ENCODE results near the gene BRIP1. TPM values are rescaled to one million over a fixed set of nuclear protein-coding genes. Genes with fewer than 3 reads are reported as not detected.

Gene BRIP1
- total and polyA plus RNA-seq, 9 of the 15 experiments (the other 6 are each of a cell fraction or from before 2014, with no cell fraction given) = 2.4 to 17.5 (median 11.2) TPM

DNA sequence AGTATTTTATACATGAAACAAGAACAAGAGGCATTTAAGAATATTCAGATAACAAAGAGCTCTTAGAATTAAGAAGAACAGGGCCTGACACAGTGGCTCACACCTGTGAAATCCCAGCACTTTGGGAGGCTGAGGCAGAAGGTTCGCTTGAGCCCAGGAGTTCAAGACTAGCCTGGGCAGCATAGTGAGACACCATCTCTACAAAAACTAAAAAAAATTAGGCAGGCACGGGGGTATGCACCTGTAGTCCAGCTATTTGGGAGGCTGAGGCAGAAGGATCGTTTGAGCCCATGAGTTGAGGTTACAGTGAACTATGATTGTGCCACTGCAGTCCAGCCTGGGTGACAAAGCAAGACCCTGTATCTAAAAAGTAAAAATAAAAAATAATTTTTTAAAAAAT is 12.5 kb upstream of the BRIP1 start:
- FAIRE-seq (no peak), ATAC-seq (no peak), DNase-seq (ENCODE audit: extremely low read depth in 1 of 4, low spot score in 3 of 4) (no peak)
- H3K27ac ChIP-seq (ENCODE audit: extremely low read depth, low read depth, low read length) = no peak overlapping the region
- 53% methylated on average over 3 of the region's 3 CpGs for WGBS (ENCODE audit: insufficient coverage, low coverage, missing lambda C conversion rate)
- no peaks in the 10 kb centered on the region for H3K27me3 ChIP-seq (ENCODE audit: control insufficient read depth in 2 of 2, insufficient read depth in 2 of 2, low read length in 2 of 2)
- H3K4me3 ChIP-seq = no peak overlapping the region
- in situ Hi-C loops (cut with MboI) = no loop called here
- H3K9me3 ChIP-seq (replicated peaks; ENCODE audit: control insufficient read depth, insufficient read depth, low read depth, low read length) = no peaks in the 10 kb centered on the region
- H3K9ac ChIP-seq (ENCODE audit: insufficient read depth in 1 of 2, low read depth in 2 of 2, low read length in 2 of 2) = no peak overlapping the region
- H3K36me3 ChIP-seq (ENCODE audit: control insufficient read depth, insufficient read depth, low read length) = peaks cover 49% of the 10 kb centered on the region
- no peaks in the 10 kb centered on the region for H3K4me1 ChIP-seq (replicated peaks in 1 of 2; ENCODE audit: control insufficient read depth in 2 of 2, insufficient read depth in 2 of 2, low read length in 2 of 2)
- H3K79me2 ChIP-seq (ENCODE audit: control insufficient read depth, insufficient read depth, low read length) = no peaks in the 10 kb centered on the region
- CTCF ChIA-PET (ENCODE audit: low intra/inter-chr PET ratio) = no interaction called here
- TF ChIP-seq, protein P1, sequence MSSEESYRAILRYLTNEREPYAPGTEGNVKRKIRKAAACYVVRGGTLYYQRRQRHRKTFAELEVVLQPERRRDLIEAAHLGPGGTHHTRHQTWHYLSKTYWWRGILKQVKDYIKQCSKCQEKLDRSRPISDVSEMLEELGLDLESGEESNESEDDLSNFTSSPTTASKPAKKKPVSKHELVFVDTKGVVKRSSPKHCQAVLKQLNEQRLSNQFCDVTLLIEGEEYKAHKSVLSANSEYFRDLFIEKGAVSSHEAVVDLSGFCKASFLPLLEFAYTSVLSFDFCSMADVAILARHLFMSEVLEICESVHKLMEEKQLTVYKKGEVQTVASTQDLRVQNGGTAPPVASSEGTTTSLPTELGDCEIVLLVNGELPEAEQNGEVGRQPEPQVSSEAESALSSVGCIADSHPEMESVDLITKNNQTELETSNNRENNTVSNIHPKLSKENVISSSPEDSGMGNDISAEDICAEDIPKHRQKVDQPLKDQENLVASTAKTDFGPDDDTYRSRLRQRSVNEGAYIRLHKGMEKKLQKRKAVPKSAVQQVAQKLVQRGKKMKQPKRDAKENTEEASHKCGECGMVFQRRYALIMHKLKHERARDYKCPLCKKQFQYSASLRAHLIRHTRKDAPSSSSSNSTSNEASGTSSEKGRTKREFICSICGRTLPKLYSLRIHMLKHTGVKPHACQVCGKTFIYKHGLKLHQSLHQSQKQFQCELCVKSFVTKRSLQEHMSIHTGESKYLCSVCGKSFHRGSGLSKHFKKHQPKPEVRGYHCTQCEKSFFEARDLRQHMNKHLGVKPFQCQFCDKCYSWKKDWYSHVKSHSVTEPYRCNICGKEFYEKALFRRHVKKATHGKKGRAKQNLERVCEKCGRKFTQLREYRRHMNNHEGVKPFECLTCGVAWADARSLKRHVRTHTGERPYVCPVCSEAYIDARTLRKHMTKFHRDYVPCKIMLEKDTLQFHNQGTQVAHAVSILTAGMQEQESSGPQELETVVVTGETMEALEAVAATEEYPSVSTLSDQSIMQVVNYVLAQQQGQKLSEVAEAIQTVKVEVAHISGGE (CRISPR knock-in tag; IDR thresholded peaks at IDR 0.05) = peak in 1 of 3 experiments; percentile 91; a peak in 2 of 6 replicates
- no peak for TF ChIP-seq ZNF124 (CRISPR knock-in tag; IDR thresholded peaks at IDR 0.05)
- H4K20me1 ChIP-seq (replicated peaks; ENCODE audit: control insufficient read depth, insufficient read depth, low read length) = no peaks in the 10 kb centered on the region
- H2AFZ ChIP-seq (ENCODE audit: low read depth, low read length) = no peak overlapping the region
- no peaks in the 10 kb centered on the region for H3K9me1 ChIP-seq (ENCODE audit: control insufficient read depth, insufficient read depth, low read length)
- no TSS peak for BruUV-seq (replicated peaks)
- H3K4me2 ChIP-seq (ENCODE audit: insufficient read depth, low read length) = no peak overlapping the region
- POLR2A ChIA-PET = interaction anchor here (2.2 kb wide), 1 partner anchor 12 kb away, joined by 14 read pairs; the partner anchor contains the start of gene BRIP1
- intact Hi-C loops (cut with micrococcal nuclease) = no loop called here
